Measurements from ENCODE around the gene RNASEL. TPM values are rescaled to one million over a fixed set of nuclear protein-coding genes. Genes with fewer than 3 reads are reported as not detected.

The RNASEL gene
- total RNA-seq, 1 donor from 2014 or later, result 3.3 TPM

- no peaks in the 10 kb centered on the region for H3K9me3 Mint-ChIP-seq
- DNase-seq (ENCODE audit: low read depth, low spot score), result no peak
- no peaks in the 10 kb centered on the region for H3K27me3 Mint-ChIP-seq (ENCODE audit: low read depth)
- TF ChIP-seq, protein P1, sequence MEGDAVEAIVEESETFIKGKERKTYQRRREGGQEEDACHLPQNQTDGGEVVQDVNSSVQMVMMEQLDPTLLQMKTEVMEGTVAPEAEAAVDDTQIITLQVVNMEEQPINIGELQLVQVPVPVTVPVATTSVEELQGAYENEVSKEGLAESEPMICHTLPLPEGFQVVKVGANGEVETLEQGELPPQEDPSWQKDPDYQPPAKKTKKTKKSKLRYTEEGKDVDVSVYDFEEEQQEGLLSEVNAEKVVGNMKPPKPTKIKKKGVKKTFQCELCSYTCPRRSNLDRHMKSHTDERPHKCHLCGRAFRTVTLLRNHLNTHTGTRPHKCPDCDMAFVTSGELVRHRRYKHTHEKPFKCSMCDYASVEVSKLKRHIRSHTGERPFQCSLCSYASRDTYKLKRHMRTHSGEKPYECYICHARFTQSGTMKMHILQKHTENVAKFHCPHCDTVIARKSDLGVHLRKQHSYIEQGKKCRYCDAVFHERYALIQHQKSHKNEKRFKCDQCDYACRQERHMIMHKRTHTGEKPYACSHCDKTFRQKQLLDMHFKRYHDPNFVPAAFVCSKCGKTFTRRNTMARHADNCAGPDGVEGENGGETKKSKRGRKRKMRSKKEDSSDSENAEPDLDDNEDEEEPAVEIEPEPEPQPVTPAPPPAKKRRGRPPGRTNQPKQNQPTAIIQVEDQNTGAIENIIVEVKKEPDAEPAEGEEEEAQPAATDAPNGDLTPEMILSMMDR (conservative IDR thresholded peaks at IDR 0.05), result peak; percentile 48
- H3K4me1 Mint-ChIP-seq, result peaks cover 6% of the 10 kb centered on the region
- no peaks in the 10 kb centered on the region for H3K36me3 Mint-ChIP-seq (ENCODE audit: low read depth)
- no peak overlapping the region for H3K27ac Mint-ChIP-seq (ENCODE audit: unreplicated experiment)
- H3K4me3 Mint-ChIP-seq, result no peak overlapping the region
Observed at GRCh38 chr1:182599339-182599738, 10.3 kb upstream of the RNASEL start.

- no peaks in the 10 kb centered on the region for H3K9me3 Mint-ChIP-seq
Observed at GRCh38 chr1:182598296-182598695, 9.2 kb upstream of the RNASEL start.

GRCh38 chr1:182596934-182597333, 7.9 kb upstream of the RNASEL start:
- H3K4me1 Mint-ChIP-seq, result no peaks in the 10 kb centered on the region
- no peaks in the 10 kb centered on the region for H3K9me3 Mint-ChIP-seq
- TF ChIP-seq, protein P1 (conservative IDR thresholded peaks at IDR 0.05), result no peak
- H3K4me3 Mint-ChIP-seq, result no peak overlapping the region
- no peak for DNase-seq (ENCODE audit: low read depth, low spot score)
- H3K36me3 Mint-ChIP-seq (ENCODE audit: low read depth), result no peaks in the 10 kb centered on the region
- no peaks in the 10 kb centered on the region for H3K27me3 Mint-ChIP-seq (ENCODE audit: low read depth)
- H3K27ac Mint-ChIP-seq (ENCODE audit: unreplicated experiment), result no peak overlapping the region

More at GRCh38 chr1:182598296-182598695, 9.2 kb upstream of the RNASEL start:
- TF ChIP-seq, protein P1 (conservative IDR thresholded peaks at IDR 0.05), result no peak
- H3K4me1 Mint-ChIP-seq, result no peaks in the 10 kb centered on the region
- no peaks in the 10 kb centered on the region for H3K36me3 Mint-ChIP-seq (ENCODE audit: low read depth)
- no peaks in the 10 kb centered on the region for H3K27me3 Mint-ChIP-seq (ENCODE audit: low read depth)
- DNase-seq (ENCODE audit: low read depth, low spot score), result no peak
- H3K27ac Mint-ChIP-seq (ENCODE audit: unreplicated experiment), result no peak overlapping the region
- H3K4me3 Mint-ChIP-seq, result no peak overlapping the region

- Mint-ChIP-seq H3K27ac (ENCODE audit: unreplicated experiment) (no peak overlapping the region), H3K4me3 (no peak overlapping the region), H3K9me3 (no peaks in the 10 kb centered on the region), H3K4me1 (no peaks in the 10 kb centered on the region), H3K27me3 (ENCODE audit: low read depth) (no peaks in the 10 kb centered on the region), H3K36me3 (ENCODE audit: low read depth) (no peaks in the 10 kb centered on the region)
- DNase-seq (ENCODE audit: low read depth, low spot score), result peak; percentile 76
- TF ChIP-seq, protein P1 (conservative IDR thresholded peaks at IDR 0.05), result peak; percentile 89
Observed at GRCh38 chr1:182595641-182596240, 6.7 kb upstream of the RNASEL start.

DNA sequence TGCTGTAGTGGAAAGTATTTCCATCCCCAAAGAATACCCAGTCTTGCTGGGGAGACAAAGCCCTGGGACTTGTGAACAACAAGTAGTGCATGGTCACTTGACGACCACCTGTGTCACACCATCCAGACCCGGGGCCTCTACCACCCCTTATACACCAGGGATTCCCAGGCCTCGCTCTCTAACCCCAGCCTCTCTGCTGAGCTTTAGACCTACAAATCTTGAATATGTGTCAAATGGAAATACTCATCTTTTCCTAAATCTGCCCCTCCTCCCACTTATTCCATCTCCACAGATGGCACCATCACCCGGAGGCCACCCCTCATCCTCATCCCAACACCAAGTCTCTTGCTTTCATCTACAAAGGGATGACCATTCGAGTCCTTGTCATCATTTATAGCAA, 875 bp upstream of the RNASEL start:
- TF ChIP-seq, protein P1 (conservative IDR thresholded peaks at IDR 0.05), result no peak
- peaks cover 6% of the 10 kb centered on the region for H3K36me3 Mint-ChIP-seq (ENCODE audit: low read depth)
- peak overlapping the region; percentile 72 for H3K4me3 Mint-ChIP-seq

More for the DNA sequence above, 875 bp upstream of the RNASEL start:
- Mint-ChIP-seq H3K27ac (ENCODE audit: unreplicated experiment) (no peak overlapping the region), H3K4me1 (peaks cover 20% of the 10 kb centered on the region), H3K27me3 (ENCODE audit: low read depth) (no peaks in the 10 kb centered on the region), H3K9me3 (peaks cover 4% of the 10 kb centered on the region)
- no peak for DNase-seq (ENCODE audit: low read depth, low spot score)
